HEK293 (cell line): ENCODE results near the gene SGMS1.

ENCODE experiments used
- CTCF ChIA-PET: fragments of 350-600 bp; formaldehyde crosslinking; extraction: SDS; loops from one replicate; lab custom pipeline; 2021; ENCODE audit warnings: antibody characterized with exemption; lab: Yijun Ruan, JAX
- POLR2A ChIA-PET: fragments of 300-600 bp; formaldehyde crosslinking; extraction: SDS; loops from one replicate; lab custom pipeline; 2020; ENCODE audit warnings: antibody characterized with exemption, inconsistent platforms; lab: Yijun Ruan, JAX
- H3K27ac ChIP-seq: fragments of 200-500 bp; sonication (Bioruptor generic); 2 replicates; pipeline ENCODE4 v1.5.1; 2014; ENCODE audit warnings: low read depth, low read length, control low read depth, inconsistent platforms; ENCODE audit errors: extremely low read depth
- H3K36me3 ChIP-seq, 2 experiments: fragments of 200-500 bp in 1 of 2; sonication (Bioruptor generic) in 1 of 2; 1 replicate in 1 of 2; 2 replicates in 1 of 2; pipeline ENCODE4 v1.5.1; 2014 to 2017; ENCODE audit warnings: inconsistent platforms in 2 of 2, low read length in 2 of 2; ENCODE audit not compliant: control insufficient read depth in 2 of 2, insufficient read depth in 1 of 2
- H3K4me1 ChIP-seq: fragments of 200-500 bp; sonication (Bioruptor generic); 2 replicates; pipeline ENCODE4 v1.5.1; 2014; ENCODE audit warnings: mild to moderate bottlenecking, low read length, inconsistent platforms; ENCODE audit not compliant: control insufficient read depth, insufficient read depth
- H3K4me3 ChIP-seq: 2 replicates; pipeline ENCODE4 v1.5.1; 2011; ENCODE audit warnings: low read depth, mild to moderate bottlenecking, control low read depth, low read length, moderate library complexity
- H3K9me3 ChIP-seq: fragments of 200-500 bp; sonication (Bioruptor generic); 2 replicates; pipeline ENCODE4 v1.5.1; 2014; ENCODE audit warnings: low read depth, low read length, inconsistent platforms; ENCODE audit not compliant: control insufficient read depth, insufficient read depth
- HOXC10 ChIP-seq: sonication (generic); formaldehyde crosslinking; IDR thresholded peaks from 2 replicates; pipeline ENCODE4 v1.8.1; 2023; ENCODE audit warnings: mild to moderate bottlenecking, missing genetic modification reagents
- KLF8 ChIP-seq: fragments of 450-650 bp; formaldehyde crosslinking; IDR thresholded peaks from 2 replicates; pipeline ENCODE4 v1.5.1; 2016; ENCODE audit warnings: missing biosample characterization, missing genetic modification characterization
- KLF9 ChIP-seq: fragments of 450-650 bp; formaldehyde crosslinking; IDR thresholded peaks from 2 replicates; pipeline ENCODE4 v1.5.1; 2016; ENCODE audit warnings: missing biosample characterization, missing genetic modification characterization, low read depth
- OVOL3 ChIP-seq: fragments of 450-650 bp; formaldehyde crosslinking; IDR thresholded peaks from 2 replicates; pipeline ENCODE4 v1.5.1; 2016; ENCODE audit warnings: missing biosample characterization, missing genetic modification characterization
- REPIN1 ChIP-seq: fragments of 450-650 bp; formaldehyde crosslinking; IDR thresholded peaks from 2 replicates; pipeline ENCODE4 v1.5.1; 2017; ENCODE audit warnings: missing biosample characterization, missing genetic modification characterization, low read depth
- SP3 ChIP-seq: fragments of 450-650 bp; formaldehyde crosslinking; IDR thresholded peaks from 2 replicates; pipeline ENCODE4 v1.5.1; 2016; ENCODE audit warnings: missing biosample characterization, missing genetic modification characterization
- YY1 ChIP-seq: fragments of 450-650 bp; formaldehyde crosslinking; IDR thresholded peaks from 2 replicates; pipeline ENCODE4 v1.5.1; 2018; ENCODE audit warnings: missing biosample characterization, missing genetic modification characterization
- YY2 ChIP-seq: fragments of 450-650 bp; formaldehyde crosslinking; IDR thresholded peaks from 2 replicates; pipeline ENCODE4 v1.5.1; 2016; ENCODE audit warnings: missing biosample characterization, missing genetic modification characterization
- ZBTB20 ChIP-seq: fragments of 450-650 bp; formaldehyde crosslinking; IDR thresholded peaks from 2 replicates; pipeline ENCODE4 v1.5.1; 2016; ENCODE audit warnings: missing biosample characterization, missing genetic modification characterization
- ZBTB48 ChIP-seq: fragments of 450-650 bp; formaldehyde crosslinking; IDR thresholded peaks from 2 replicates; pipeline ENCODE4 v1.5.1; 2016; ENCODE audit warnings: missing biosample characterization, missing genetic modification characterization
- ZNF140 ChIP-seq: fragments of 450-650 bp; formaldehyde crosslinking; IDR thresholded peaks from 2 replicates; pipeline ENCODE4 v1.5.1; 2016; ENCODE audit warnings: missing biosample characterization, missing genetic modification characterization
- ZNF23 ChIP-seq: fragments of 450-650 bp; formaldehyde crosslinking; IDR thresholded peaks from 2 replicates; pipeline ENCODE4 v1.5.1; 2016; ENCODE audit warnings: missing biosample characterization, missing genetic modification characterization, borderline replicate concordance
- ZNF274 ChIP-seq, 2 experiments: fragments of 200-500 bp in 1 of 2; fragments of 450-650 bp in 1 of 2; sonication (Bioruptor generic) in 1 of 2; formaldehyde crosslinking in 1 of 2; IDR thresholded peaks; 2 replicates each; pipeline versions ENCODE4 v1.5.1 to v1.6.1; 2014 to 2016; ENCODE audit warnings: borderline replicate concordance in 1 of 2, inconsistent platforms in 1 of 2, low read length in 1 of 2, missing biosample characterization in 1 of 2, missing genetic modification characterization in 1 of 2
- ZNF311 ChIP-seq: fragments of 450-650 bp; formaldehyde crosslinking; IDR thresholded peaks from 2 replicates; pipeline ENCODE4 v1.5.1; 2017; ENCODE audit warnings: missing biosample characterization, missing genetic modification characterization, borderline replicate concordance
- ZNF324 ChIP-seq: fragments of 450-650 bp; formaldehyde crosslinking; IDR thresholded peaks from 2 replicates; pipeline ENCODE4 v1.5.1; 2016; ENCODE audit warnings: missing biosample characterization, missing genetic modification characterization
- ZNF416 ChIP-seq: fragments of 450-650 bp; formaldehyde crosslinking; IDR thresholded peaks from 2 replicates; pipeline ENCODE4 v1.5.1; 2016; ENCODE audit warnings: missing biosample characterization, missing genetic modification characterization
- ZNF423 ChIP-seq: fragments of 450-650 bp; formaldehyde crosslinking; IDR thresholded peaks from 2 replicates; pipeline ENCODE4 v1.5.1; 2016; ENCODE audit warnings: missing biosample characterization, missing genetic modification characterization
- ZNF473 ChIP-seq: fragments of 450-650 bp; formaldehyde crosslinking; IDR thresholded peaks from 2 replicates; pipeline ENCODE4 v1.5.1; 2017; ENCODE audit warnings: missing biosample characterization, missing genetic modification characterization
- ZNF521 ChIP-seq: fragments of 450-650 bp; formaldehyde crosslinking; IDR thresholded peaks from 2 replicates; pipeline ENCODE4 v1.5.1; 2017; ENCODE audit warnings: missing biosample characterization, mild to moderate bottlenecking, missing genetic modification characterization
- ZNF621 ChIP-seq: fragments of 450-650 bp; formaldehyde crosslinking; IDR thresholded peaks from 2 replicates; pipeline ENCODE4 v1.5.1; 2017; ENCODE audit warnings: missing biosample characterization, missing genetic modification characterization
- ZNF629 ChIP-seq: fragments of 450-650 bp; formaldehyde crosslinking; IDR thresholded peaks from 2 replicates; pipeline ENCODE4 v1.5.1; 2017; ENCODE audit warnings: missing biosample characterization, missing genetic modification characterization
- ZNF747 ChIP-seq: fragments of 450-650 bp; formaldehyde crosslinking; IDR thresholded peaks from 2 replicates; pipeline ENCODE4 v1.5.1; 2016; ENCODE audit warnings: missing biosample characterization, missing genetic modification characterization
- TF ChIP-seq, protein P1 (sequence below): fragments of 450-650 bp; formaldehyde crosslinking; IDR thresholded peaks from 2 replicates; pipeline ENCODE4 v1.5.1; 2017; ENCODE audit warnings: missing biosample characterization, mild to moderate bottlenecking, missing genetic modification characterization, moderate library complexity
- TF ChIP-seq, protein P2 (sequence below): fragments of 450-650 bp; formaldehyde crosslinking; IDR thresholded peaks from 2 replicates; pipeline ENCODE4 v1.5.1; 2016; ENCODE audit warnings: missing biosample characterization, missing genetic modification characterization
- TF ChIP-seq, protein P3 (sequence below): fragments of 450-650 bp; formaldehyde crosslinking; IDR thresholded peaks from 2 replicates; pipeline ENCODE4 v1.5.1; 2016; ENCODE audit warnings: missing biosample characterization, missing genetic modification characterization, borderline replicate concordance

Gene SGMS1

GRCh38 chr10:50645236-50645635 lies 21.5 kb upstream of the SGMS1 start (continued):
- TF ChIP-seq, protein P1, sequence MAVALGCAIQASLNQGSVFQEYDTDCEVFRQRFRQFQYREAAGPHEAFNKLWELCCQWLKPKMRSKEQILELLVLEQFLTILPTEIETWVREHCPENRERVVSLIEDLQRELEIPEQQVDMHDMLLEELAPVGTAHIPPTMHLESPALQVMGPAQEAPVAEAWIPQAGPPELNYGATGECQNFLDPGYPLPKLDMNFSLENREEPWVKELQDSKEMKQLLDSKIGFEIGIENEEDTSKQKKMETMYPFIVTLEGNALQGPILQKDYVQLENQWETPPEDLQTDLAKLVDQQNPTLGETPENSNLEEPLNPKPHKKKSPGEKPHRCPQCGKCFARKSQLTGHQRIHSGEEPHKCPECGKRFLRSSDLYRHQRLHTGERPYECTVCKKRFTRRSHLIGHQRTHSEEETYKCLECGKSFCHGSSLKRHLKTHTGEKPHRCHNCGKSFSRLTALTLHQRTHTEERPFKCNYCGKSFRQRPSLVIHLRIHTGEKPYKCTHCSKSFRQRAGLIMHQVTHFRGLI (tag by site-specific recombination), result no peak
- TF ChIP-seq ZNF274 (IDR thresholded peaks at IDR 0.05; ENCODE audit: low read length) (no peak), ZNF274 (tag by site-specific recombination; IDR thresholded peaks at IDR 0.05; ENCODE audit: borderline replicate concordance) (no peak), SP3 (tag by site-specific recombination) (no peak), ZNF621 (tag by site-specific recombination) (no peak), ZNF311 (tag by site-specific recombination) (no peak), HOXC10 (CRISPR knock-in tag) (no peak)

DNA sequence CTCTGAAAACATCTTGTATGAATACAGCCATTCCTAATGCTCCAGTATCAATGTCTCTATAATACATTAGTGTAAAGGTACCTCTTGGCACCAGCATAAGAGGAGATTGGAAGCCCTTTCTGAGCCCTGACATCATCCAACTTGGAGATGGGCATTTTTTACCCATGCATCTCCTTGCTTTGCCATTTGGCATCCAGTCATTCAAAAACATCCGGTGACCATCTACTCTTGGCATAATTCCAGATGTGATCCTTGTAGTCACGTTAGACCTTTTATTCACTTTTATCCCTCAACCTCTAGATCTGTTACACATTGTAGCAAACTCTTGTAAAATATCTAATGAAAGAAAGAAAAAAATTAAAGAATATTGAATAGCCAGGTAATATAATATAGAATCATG lies 17.9 kb upstream of the SGMS1 start:
- H3K27ac ChIP-seq, result no peak overlapping the region

GRCh38 chr10:50640238-50640637 lies 16.5 kb upstream of the SGMS1 start:
- H3K4me1 ChIP-seq, result no peaks in the 10 kb centered on the region
- no peak overlapping the region for H3K4me3 ChIP-seq
- TF ChIP-seq YY1 (tag by site-specific recombination) (no peak), REPIN1 (tag by site-specific recombination) (no peak), ZNF521 (tag by site-specific recombination) (no peak), ZNF747 (tag by site-specific recombination) (no peak), ZNF423 (tag by site-specific recombination) (no peak), KLF8 (tag by site-specific recombination) (no peak), ZBTB20 (tag by site-specific recombination) (no peak), YY2 (tag by site-specific recombination) (no peak), ZNF473 (no peak), ZBTB48 (tag by site-specific recombination) (no peak)
- TF ChIP-seq, protein P2, sequence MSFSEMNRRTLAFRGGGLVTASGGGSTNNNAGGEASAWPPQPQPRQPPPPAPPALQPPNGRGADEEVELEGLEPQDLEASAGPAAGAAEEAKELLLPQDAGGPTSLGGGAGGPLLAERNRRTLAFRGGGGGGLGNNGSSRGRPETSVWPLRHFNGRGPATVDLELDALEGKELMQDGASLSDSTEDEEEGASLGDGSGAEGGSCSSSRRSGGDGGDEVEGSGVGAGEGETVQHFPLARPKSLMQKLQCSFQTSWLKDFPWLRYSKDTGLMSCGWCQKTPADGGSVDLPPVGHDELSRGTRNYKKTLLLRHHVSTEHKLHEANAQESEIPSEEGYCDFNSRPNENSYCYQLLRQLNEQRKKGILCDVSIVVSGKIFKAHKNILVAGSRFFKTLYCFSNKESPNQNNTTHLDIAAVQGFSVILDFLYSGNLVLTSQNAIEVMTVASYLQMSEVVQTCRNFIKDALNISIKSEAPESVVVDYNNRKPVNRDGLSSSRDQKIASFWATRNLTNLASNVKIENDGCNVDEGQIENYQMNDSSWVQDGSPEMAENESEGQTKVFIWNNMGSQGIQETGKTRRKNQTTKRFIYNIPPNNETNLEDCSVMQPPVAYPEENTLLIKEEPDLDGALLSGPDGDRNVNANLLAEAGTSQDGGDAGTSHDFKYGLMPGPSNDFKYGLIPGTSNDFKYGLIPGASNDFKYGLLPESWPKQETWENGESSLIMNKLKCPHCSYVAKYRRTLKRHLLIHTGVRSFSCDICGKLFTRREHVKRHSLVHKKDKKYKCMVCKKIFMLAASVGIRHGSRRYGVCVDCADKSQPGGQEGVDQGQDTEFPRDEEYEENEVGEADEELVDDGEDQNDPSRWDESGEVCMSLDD (tag by site-specific recombination), result no peak
- TF ChIP-seq, protein P3, sequence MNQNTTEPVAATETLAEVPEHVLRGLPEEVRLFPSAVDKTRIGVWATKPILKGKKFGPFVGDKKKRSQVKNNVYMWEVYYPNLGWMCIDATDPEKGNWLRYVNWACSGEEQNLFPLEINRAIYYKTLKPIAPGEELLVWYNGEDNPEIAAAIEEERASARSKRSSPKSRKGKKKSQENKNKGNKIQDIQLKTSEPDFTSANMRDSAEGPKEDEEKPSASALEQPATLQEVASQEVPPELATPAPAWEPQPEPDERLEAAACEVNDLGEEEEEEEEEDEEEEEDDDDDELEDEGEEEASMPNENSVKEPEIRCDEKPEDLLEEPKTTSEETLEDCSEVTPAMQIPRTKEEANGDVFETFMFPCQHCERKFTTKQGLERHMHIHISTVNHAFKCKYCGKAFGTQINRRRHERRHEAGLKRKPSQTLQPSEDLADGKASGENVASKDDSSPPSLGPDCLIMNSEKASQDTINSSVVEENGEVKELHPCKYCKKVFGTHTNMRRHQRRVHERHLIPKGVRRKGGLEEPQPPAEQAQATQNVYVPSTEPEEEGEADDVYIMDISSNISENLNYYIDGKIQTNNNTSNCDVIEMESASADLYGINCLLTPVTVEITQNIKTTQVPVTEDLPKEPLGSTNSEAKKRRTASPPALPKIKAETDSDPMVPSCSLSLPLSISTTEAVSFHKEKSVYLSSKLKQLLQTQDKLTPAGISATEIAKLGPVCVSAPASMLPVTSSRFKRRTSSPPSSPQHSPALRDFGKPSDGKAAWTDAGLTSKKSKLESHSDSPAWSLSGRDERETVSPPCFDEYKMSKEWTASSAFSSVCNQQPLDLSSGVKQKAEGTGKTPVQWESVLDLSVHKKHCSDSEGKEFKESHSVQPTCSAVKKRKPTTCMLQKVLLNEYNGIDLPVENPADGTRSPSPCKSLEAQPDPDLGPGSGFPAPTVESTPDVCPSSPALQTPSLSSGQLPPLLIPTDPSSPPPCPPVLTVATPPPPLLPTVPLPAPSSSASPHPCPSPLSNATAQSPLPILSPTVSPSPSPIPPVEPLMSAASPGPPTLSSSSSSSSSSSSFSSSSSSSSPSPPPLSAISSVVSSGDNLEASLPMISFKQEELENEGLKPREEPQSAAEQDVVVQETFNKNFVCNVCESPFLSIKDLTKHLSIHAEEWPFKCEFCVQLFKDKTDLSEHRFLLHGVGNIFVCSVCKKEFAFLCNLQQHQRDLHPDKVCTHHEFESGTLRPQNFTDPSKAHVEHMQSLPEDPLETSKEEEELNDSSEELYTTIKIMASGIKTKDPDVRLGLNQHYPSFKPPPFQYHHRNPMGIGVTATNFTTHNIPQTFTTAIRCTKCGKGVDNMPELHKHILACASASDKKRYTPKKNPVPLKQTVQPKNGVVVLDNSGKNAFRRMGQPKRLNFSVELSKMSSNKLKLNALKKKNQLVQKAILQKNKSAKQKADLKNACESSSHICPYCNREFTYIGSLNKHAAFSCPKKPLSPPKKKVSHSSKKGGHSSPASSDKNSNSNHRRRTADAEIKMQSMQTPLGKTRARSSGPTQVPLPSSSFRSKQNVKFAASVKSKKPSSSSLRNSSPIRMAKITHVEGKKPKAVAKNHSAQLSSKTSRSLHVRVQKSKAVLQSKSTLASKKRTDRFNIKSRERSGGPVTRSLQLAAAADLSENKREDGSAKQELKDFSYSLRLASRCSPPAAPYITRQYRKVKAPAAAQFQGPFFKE (tag by site-specific recombination), result no peak
- H3K27ac ChIP-seq, result no peak overlapping the region
- no peaks in the 10 kb centered on the region for H3K9me3 ChIP-seq
- no peaks in the 10 kb centered on the region for H3K36me3 ChIP-seq
- POLR2A ChIA-PET, result no interaction called here
- CTCF ChIA-PET, result no interaction called here

More for the DNA sequence above, 17.9 kb upstream of the SGMS1 start:
- ChIA-PET POLR2A (no interaction called here), CTCF (no interaction called here)
- Histone ChIP-seq H3K4me1 (no peaks in the 10 kb centered on the region), H3K9me3 (no peaks in the 10 kb centered on the region), H3K4me3 (no peak overlapping the region)
- TF ChIP-seq ZNF629 (tag by site-specific recombination), result no peak
- TF ChIP-seq HOXC10 (CRISPR knock-in tag), result no peak
- TF ChIP-seq ZNF324, result no peak
- no peak for TF ChIP-seq ZNF140 (tag by site-specific recombination)
- TF ChIP-seq ZNF416, result no peak
- TF ChIP-seq OVOL3 (tag by site-specific recombination), result no peak
- TF ChIP-seq KLF9 (tag by site-specific recombination), result no peak
- no peak for TF ChIP-seq ZNF23 (tag by site-specific recombination)
- TF ChIP-seq, all 188 proteins: peak for 0
- H3K36me3 ChIP-seq, result no peaks in the 10 kb centered on the region
